Ramos (cell line): ENCODE data around the gene LRRC4C.

Experiments used
- in situ Hi-C: fragments of 300-500 bp; cut with MboI; formaldehyde crosslinking; loops from one replicate; pipeline ENCODE4 v1.14.3; 2022; ENCODE audit warnings: low sequenced_read_pairs; ENCODE audit not compliant: unreplicated experiment

Gene LRRC4C

DNA sequence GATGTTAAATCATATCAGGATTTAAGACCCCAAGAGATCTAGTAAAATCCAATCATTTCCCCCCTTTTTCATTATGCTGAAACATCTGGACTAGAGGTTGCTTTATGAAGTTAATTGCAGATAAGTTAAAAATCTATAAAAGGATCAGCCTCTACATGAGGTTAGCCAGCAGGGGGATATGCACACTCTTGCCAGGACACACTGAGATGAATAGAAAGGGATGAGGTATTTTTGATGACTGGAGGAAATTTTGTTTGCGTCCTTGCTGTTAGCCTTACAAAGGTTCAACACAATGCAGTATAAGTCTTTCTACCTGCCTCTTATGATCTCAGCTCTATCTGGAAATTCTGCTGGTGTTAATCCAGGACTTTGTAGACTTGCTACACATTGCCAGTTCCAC lies 1034.3 kb downstream of the LRRC4C start:
- in situ Hi-C loops = no loop called here

DNA sequence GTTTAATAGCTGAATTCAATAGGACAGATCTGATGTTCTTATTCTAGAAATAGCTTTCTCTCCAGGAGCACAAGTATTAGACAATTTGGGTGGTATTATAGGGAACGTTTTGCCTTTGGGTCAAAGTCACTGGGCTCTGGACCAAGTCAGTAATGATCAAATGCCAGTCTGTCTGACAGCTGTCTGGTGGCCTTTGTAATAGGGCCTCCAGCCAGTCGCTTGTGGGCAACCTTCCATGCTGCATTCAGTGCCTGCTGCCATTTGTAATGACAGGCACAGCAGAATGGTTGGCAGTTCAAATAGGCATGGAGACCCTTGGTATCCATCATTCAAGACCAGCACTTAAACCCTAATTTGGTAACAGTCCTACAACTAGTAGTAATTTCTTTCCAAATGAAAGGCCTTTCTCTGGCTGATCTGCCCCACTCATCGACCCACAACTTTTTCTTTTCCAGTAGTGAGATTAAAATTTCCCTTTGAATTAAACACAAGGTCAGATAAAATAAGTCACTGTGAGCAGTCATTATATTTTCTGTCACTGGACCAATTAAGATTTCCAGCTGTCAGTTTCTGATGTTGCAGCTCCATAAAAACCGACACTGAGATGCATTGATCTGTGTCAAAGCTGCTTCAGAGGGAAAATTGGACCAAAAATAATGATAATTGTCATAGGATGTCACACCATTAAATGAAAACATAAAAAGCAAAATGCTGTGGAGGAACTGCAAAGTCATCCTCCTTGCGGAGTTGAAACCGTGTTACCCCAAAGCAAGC lies 1038.1 kb downstream of the LRRC4C start:
- in situ Hi-C loops = no loop called here

- in situ Hi-C loops = no loop called here
Measured at GRCh38 chr11:40417627-40418026, 1041.8 kb downstream of the LRRC4C start.

DNA sequence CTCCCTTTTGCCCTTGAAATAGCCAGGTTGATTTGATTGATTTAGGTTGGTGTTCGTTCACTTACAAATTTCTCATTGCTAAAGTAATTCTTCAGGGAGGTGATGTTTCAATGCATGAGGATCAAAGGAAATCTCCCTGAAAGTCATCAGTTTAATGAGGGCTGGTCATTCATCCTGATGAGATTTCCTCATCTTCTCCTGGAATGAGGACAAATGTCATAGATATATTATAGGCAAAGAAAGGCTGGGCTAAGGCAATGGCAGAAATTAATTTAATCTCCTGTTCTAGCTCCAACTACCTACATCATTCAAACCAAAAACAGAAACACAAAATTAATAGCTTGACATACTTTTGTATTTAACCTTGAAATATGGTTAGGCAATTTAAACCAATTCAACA lies 1052.1 kb downstream of the LRRC4C start:
- in situ Hi-C loops = no loop called here

DNA sequence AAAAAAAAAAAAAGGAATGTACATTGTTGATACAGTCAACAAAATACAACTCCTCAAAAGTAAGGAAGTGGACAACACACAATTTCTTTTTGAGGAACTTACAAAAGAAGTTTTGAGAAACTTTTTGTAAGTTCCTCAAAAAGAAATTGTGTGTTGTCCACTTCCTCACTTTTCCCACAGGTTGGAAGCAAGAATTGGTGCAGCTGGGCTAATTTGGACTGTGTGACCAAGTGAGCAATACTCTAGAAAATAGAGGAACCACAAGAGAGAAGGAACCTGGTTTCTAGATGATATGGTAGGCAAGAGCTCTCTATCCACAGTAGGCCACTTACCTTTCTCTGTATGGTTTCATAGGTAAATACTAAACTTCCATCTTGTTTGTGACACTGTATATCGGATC lies 1053.8 kb downstream of the LRRC4C start:
- in situ Hi-C loops = no loop called here

- in situ Hi-C loops = no loop called here
Measured at GRCh38 chr11:40403321-40403720, 1056.1 kb downstream of the LRRC4C start.

- in situ Hi-C loops = no loop called here
Measured at GRCh38 chr11:40401132-40401853, 1058.2 kb downstream of the LRRC4C start.

DNA sequence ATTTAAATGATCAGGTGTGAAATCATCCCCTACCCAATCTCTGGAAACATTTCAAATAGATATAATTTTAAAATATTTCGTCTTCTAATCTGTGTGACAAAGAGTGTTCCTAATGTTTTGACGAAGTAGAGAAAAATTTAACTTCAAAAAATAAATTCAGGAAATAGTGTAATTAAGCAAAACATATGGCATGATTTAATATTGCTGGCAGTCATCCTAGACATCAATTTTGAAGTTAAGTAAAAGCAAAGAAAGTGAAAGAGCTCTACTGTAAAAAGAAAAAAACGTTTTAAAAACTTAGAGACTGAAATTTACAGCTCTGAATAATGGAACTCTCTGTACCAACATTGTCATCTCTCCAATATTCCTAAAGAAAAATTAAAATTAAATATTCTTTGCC lies 1062.3 kb downstream of the LRRC4C start:
- in situ Hi-C loops = no loop called here

DNA sequence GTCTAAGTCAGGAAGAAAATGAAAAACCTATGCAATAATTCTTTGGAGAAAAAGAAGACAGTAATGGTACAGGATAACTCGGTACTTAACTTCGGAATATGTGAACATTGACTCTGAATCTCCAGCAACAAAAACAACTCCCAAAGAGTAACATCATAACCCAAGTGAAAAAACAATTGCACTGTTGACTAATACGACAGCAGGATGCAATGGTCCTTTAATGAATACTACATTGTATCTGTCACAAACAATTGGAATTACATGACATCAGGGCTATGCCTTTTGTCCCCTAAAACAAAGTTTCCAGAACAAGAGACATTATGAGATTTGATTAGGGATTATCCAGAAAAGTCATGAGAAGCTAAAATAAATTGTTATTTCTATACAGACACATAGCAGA lies 1065.9 kb downstream of the LRRC4C start:
- in situ Hi-C loops = no loop called here

- in situ Hi-C loops = no loop called here
Measured at GRCh38 chr11:40391679-40392078, 1067.8 kb downstream of the LRRC4C start.

DNA sequence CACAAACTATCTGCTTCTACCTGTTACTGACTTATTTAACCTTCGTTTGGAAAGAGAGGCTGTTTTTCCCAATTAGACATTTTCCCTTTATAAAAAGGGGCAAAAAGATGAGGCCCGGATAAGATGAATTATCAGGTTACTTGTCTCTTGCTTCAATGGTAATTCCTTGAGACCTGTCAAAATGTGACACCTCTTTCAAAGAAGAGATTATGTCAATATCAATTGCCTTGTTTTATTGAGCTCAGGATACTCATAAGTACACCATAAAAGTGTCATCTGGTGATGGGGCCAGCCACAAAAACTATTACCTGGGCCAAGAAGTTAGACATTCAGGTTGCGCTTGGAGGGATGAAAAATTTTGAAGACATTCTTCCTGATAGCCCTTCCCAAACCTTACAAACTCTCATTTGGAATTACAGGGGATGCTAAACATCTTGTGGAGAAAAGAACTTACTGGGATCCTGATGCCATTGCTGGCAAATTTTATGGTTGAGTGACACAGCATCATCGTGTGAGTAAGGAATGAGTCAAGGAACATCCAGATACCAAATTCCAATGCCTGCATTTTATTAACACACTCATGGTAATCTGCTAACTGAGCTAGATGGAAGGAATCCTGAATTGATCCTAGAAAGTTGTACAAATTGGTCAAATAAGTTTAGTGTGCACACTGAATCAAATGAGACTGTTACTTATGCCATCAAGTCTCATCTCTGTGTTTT lies 1071.2 kb downstream of the LRRC4C start:
- in situ Hi-C loops = no loop called here

DNA sequence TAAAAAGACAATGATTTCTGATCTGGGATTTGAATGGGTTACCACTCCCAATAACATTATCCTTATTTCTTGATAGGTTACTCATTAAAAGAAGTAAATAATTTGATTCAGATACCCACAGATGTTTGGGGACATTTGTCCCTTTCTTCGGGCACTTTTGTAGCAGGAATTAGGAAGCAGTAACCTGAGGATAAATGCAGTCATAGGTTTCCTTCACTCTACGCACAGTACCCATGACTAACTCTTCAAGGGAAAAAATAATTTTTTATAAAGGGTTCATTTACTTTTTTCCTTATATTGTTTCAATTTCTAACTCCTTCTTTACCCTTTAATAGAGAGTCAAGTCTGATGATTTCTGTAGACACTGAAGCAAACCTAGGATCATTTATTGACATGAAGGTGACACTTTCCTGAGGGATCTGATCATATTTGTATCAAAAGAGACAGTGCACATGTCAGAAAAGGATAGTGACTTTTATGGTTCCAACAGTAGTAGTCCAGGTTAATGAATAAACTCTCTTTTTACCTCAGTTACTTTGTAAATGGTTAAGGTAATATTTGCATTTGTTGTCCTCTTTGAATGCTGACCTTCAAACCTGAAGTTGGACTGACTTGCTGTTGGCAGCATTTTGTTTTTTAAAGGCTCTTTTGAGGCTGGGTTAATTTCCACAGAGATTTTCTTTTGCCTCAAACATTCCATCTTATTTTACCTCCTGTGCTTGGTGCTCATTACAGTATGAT lies 1072.0 kb downstream of the LRRC4C start:
- in situ Hi-C loops = no loop called here

DNA sequence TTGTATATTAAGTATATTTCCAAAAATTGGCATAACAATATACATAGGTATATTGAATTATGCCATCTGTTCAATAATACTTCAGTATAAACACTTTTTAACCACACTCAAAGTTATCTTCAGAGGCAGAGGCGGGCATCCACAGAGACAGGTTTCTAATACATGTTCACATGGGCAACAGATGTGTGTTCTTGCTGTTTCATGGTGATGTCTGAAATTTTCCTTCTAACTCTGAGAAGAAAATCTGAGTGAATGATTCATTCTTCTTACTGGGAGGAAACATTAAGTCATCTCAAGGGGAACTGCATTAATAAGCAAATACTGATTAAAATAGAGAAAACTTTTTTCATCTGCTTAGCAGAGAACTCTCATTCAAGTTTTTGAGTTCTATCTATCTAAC lies 1074.5 kb downstream of the LRRC4C start:
- in situ Hi-C loops = no loop called here

GRCh38 chr11:40381481-40381880 lies 1078.0 kb downstream of the LRRC4C start:
- in situ Hi-C loops = no loop called here

DNA sequence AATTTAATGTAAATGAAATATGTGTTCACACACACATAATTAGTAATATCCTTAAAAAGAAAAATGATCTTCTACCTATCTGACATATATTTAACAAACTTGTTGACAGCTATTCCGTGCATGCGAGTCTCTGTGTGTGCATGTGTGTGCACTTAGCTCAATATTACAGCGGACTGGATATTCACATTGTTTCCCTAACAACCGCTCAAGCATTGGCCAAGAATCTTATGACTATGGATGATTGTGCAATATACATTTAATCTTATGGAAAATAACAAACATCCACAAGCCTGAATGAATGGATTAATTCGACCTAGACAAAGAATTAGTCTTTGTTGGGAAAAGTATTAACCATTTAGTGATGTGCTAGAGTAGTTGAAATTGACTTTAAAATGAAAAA lies 1078.6 kb downstream of the LRRC4C start:
- in situ Hi-C loops = no loop called here

- in situ Hi-C loops = no loop called here
Measured at GRCh38 chr11:40376331-40376730, 1083.1 kb downstream of the LRRC4C start.

- in situ Hi-C loops = no loop called here
Measured at GRCh38 chr11:40370821-40371616, 1088.4 kb downstream of the LRRC4C start.

GRCh38 chr11:40360206-40360798 lies 1099.2 kb downstream of the LRRC4C start:
- in situ Hi-C loops = no loop called here

DNA sequence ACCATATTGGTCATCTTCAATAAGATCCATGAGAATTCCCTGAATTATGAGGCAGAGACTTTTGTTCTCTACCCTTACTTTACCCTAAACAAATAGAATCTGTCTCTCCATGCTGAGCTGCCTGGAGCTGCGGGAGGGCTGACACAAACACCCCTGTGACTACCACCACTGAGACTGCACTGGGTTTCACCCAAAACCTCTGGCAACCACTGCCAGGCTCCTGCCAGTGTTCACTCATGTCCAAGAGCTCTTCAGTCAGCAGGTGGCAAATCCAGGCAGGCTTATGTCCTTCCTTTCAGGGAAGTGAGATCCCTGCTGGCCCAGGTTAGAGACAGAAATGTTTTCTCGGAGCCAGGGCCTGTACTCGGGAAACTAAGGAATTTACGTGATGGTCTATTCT lies 1105.3 kb downstream of the LRRC4C start:
- in situ Hi-C loops = no loop called here
